ENCODE data around the gene STAT3.
A peak's percentile ranks its signal among the peaks of the same experiment; 100 is the strongest.
"Not testable (repeated sequence)": the region's sequence is repeated elsewhere in the genome, so short reads cannot be mapped to it uniquely, and the experiment has no call there.

STAT3 gene

DNA sequence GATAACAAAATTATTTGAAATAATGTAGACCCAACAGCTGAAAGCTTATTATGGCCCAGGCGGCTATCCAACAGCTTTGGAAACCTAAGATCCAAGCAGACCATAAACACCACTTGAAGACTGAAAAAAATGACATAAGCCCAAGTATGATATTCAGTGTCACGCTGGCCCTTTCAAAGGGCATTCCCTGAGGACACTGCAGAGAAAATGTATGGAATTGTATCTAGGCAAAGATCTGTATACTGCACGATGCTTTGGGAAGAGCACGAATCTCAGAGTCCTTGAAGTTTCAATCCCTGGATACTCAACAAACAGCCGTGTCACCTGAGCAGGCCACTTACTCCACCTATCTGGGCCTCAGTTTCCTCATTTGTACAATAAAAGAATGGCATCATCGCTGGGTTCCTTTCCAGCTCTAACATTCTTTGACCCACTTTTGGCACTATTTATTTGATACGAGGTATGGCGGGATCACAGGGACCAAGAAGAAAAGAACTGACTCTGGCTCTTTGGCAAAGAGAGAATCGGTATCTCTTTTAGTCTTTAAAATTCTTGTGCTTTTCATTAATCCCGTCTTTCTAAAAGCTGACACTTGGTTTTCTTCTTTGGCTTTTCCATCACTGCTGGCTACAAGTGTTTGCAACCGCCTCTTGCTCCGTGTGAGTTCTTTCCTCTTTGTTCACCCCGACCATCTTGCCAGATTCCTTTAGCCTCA is 113.3 kb downstream of the STAT3 start:
- DNase-seq: no peak

DNA sequence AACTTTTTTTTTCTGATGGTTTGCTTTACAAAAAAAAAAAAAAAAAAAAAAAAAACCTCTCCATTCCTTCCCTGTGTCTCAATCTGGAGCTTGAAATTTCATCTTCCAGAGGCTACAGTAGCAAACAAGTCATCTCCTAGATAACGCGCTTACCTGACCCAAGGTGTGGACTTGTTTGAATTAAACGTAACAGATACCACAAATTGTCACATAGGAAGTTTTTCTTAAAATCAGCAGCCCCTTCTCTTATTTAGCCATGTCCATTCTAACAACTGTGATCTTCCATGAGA is 114.0 kb downstream of the STAT3 start:
- DNase-seq: no peak

DNA sequence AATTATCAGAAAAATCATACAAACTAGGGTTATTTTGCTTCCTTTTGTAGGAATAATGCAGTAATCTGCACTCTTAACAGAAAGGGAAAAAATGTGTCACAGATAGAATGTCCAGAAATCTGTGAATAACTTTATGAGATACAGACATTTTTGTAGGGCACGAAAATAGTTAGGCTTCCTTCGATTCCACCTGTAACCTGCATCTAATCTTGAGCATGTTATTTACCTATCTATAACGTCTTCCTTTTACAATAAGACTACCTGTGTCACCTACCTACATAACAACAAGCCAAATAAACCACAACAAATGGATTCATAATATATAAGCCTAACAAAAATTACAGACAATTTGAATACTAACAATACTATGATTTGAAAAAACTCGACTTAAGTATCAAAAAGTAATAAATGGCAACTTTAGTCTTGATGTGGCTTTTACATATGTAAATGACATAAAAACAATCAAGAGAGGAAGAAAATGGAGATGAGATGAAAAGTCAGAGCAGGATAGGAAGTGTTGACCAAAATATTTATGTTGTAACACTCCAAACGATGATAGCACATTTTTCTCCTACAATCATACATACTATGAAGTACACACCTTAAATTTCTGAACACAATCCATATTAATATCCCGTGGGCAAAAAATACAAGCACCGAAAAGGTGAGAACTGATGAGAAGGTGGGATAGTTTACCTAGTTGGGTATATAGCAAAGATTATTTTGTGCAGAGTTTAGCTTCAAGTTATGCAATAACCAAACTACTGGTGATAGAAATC is 114.6 kb downstream of the STAT3 start:
- peak; percentile 50 for DNase-seq

DNA sequence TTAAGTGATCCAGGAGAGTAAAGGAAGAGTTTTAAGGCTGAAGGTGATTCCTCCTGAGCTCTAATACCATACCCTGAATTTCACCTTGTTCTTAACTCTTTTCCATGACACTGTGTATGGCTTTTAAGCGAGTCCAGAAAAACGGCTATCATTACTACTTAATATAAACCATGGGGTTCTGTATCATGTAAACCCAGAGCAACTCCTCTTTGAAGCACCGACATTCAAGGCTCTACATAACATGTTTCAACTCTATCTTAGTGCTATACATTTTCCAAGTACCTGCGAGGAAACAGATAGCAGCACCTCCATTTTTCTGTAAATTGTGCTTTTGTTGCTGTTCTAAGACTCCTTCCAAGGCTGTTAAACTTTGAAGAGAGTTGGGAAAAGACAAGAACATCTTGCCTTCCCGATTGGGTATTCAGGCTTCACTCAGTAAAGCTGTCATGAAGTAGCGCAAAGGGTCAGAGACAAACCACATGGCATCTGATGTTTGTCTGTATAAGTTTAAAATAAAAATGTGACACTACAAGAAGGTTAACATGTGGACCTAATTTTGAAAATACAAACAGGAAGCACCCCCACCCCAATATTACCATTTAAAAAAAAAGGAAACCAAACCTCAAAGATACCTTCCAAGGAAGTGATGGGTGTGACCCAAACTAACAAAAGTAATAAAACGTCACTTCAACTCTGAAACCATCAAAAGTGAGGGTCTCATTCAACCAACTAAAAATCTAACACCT is 115.9 kb downstream of the STAT3 start:
- DNase-seq: no peak

DNA sequence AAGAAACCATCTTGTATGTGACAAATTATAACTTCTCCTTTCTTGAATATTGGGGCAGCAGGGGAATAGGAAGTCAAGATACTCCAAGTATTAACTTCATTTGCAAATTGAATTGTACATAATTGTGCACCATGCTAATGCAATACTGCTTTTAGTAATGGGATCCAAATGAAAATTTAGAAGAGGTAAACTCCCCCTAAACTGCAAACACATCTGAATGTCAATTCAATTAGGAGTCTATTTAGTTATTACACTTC is 116.5 kb downstream of the STAT3 start:
- DNase-seq: peak; percentile 38

DNA sequence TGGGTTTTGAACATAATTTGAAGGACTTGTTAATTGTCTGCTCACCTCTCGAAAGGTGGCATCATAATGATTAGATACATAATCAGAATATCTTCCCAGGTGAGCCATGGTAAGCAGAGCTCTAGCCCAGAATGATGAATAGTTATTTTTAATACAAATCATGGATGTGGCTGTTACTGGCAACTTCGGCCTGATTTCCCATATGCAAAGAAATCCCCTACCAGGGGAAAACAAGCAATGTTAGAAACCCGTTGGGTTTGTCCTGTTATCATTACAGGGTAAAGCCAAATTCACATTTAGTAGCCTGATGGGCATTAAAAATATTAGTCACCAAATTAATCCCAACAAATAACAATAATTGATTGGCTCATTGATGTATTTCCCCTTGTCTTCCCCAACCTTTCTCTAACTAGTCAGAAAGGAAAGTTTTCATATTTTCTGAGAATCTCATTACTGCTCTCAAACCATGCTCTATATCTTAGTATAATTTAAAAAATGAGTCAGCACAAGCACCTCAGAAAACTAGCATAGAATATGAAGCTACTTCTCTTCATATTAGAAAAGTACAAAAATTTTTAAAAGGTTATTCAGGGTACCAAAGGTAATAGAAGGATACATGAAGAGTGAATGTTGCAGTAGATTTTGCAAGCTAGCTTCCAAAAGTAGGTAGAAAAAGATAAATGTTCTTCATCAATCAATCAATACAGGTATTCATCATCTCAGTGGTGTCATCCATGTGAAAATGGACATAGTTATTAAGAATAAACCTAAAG is 117.0 kb downstream of the STAT3 start:
- no peak for DNase-seq

DNA sequence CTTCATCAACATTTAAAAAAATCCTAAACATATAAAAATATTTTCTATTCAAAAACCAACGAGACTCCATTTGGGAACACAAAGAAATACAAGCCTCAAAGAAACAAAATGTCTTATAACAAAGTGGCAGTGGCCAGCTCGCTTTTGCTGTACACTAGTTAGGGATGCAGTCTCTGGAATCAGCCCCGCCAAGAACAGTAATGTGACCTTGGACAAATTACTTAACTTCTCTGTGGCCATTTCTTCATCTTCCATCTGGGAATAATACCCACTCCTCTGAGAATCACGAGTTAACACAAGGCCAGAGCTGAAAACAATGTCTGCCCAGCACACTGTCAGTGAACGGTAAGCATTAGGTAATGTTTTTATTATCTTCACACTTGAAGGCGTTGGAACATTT is 117.6 kb downstream of the STAT3 start:
- no peak for DNase-seq

DNA sequence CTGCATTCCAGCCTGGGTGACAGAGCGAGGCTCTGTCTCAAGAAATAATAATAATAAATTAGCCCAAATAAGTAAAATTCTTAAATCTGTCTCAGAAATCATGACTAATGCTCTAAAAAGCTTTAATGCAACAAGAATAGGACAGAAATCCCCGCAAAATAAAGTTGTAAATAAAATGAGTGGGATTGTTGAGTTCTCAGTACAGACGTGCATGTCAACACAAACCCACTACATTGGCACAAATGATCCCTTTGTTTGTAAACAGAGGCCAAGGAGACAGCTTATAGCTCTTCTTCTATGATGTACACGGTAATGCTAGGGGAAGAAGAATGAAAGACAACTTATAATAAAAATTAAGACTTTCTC is 118.1 kb downstream of the STAT3 start:
- no peak for DNase-seq

DNA sequence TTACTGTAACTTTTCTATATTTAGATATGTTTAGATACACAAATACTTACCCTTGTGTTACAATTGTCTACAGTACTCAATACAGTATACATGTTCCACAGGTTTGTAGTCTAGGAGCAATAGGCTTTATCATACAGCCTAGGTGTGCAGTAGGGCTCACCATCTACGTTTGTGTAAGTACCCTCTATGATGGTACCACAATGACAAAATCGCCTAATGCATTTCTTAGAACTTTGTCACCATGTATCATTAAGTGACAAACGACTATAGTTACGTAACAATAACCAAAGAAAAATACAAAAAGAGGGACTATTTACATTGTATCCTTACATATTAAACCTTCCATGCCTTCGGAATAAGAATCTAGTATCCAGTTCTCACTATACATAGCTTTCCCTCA is 120.0 kb downstream of the STAT3 start:
- DNase-seq: no peak

DNA sequence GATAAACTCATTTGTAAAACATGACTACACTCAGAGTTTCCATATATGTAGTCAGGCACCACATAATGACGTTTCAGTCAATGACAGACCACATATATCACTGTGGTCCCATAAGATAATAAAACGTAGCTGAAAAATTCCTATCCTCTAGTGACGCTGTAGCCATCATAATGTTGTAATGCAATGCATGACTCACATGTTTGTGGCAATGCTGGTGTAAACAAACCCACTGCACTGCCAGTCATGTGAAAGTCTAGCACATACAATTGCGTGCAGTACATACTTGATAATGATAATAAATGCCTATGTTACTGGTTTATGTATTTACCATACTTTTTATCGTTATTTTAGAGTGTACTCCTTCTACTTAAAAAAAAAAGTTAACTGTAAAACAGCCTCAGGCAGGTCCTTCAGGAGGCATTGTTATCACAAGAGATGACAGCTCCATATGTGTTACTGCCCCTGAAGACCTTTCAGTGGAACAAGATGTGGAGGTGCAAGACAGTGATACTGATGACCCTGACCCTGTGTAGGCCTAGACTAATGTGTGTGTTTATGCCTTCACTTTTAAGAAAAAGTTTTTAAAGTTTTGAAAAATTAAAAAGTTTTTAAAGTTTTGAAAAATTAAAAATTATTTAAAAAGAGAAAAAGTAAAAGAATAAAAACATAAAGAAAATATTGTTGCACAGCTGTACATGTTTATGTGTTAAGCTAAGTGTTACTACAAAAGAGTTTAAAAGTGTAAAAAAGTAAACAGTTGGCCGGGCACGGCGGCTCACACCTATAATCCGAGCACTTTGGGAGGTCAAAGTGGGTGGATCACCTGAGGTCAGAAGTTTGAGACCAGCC is 121.1 kb downstream of the STAT3 start:
- peak; percentile 87 for DNase-seq

DNA sequence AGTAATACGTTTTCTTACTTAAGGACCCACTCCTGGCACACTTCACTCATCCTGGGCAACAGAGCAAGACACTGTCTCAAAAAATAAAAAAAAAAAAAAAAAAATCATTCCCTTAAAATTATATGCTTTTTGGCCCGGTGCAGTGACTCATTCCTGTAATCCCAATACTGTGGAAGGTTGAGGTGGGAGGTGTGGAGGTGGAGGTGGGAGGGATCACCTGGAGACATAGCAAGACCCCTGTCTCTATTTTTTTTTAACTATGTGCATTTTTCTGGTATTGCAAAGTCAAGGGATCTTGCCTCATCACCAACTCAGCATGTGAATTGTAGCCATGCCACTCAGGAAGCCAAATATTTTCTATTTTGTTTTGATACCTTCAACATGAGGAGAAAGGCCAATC is 121.8 kb downstream of the STAT3 start:
- no peak for DNase-seq

DNA sequence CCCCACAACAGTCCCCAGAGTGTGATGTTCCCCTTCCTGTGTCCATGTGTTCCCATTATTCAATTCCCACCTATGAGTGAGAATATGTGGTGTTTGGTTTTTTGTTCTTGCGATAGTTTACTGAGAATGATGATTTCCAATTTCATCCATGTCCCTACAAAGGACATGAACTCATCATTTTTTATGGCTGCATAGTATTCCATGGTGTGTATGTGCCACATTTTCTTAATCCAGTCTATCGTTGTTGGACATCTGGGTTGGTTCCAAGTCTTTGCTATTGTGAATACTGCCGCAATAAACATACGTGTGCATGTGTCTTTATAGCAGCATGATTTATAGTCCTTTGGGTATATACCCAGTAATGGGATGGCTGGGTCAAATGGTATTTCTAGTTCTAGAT is 123.9 kb downstream of the STAT3 start:
- not testable (repeated sequence) for DNase-seq

Data from hematopoietic multipotent progenitor cell treated with erythropoietin and hydrocortisone succinate and interleukin-3 and kit ligand, for 4 days (in vitro differentiated cells).